Breast epithelium (tissue), 4 donors: Measurements from ENCODE around the gene PGP. TPM values are rescaled to one million over a fixed set of nuclear protein-coding genes. Genes with fewer than 3 reads are reported as not detected.

ENCODE experiments used
- DNase-seq, 2 donors: peaks; one replicate each; pipeline ENCODE4 v3.0.0-alpha.2; 2019; ENCODE audit warnings: low spot score in 2 of 2
- H3K27ac ChIP-seq, 2 donors: fragments of 200-600 bp; sonication (generic) in 1 of 2; one replicate each; pipeline ENCODE4 v1.5.1; 2016 to 2019; ENCODE audit warnings: mild to moderate bottlenecking in 1 of 2
- H3K27me3 ChIP-seq, 2 donors: fragments of 200-600 bp; sonication (generic) in 1 of 2; one replicate each; pipeline versions ENCODE4 v1.5.1 to v1.6.0; 2017 to 2019; ENCODE audit warnings: control low read depth in 1 of 2, mild to moderate bottlenecking in 1 of 2
- H3K36me3 ChIP-seq: fragments of 200-600 bp; one replicate; pipeline ENCODE4 v1.5.1; 2019
- H3K4me1 ChIP-seq, 2 donors: fragments of 200-600 bp; sonication (generic); one replicate each; pipeline ENCODE4 v1.5.1; 2016 to 2019; ENCODE audit warnings: control low read depth in 1 of 2
- H3K4me3 ChIP-seq, 3 donors: fragments of 200-600 bp; sonication (generic); 1 replicate in 2 of 3; 2 replicates in 1 of 3; pipeline ENCODE4 v1.5.1; 2016 to 2019; ENCODE audit warnings: mild to moderate bottlenecking in 3 of 3, moderate library complexity in 2 of 3
- H3K9me3 ChIP-seq, 2 donors: fragments of 200-600 bp; sonication (generic) in 1 of 2; one replicate each; pipeline ENCODE4 v1.5.1; 2016 to 2019; ENCODE audit warnings: control low read depth in 1 of 2
- POLR2A ChIP-seq: fragments of 450-650 bp; IDR thresholded peaks from one replicate; pipeline ENCODE4 v1.6.1; 2016; ENCODE audit warnings: antibody characterized with exemption, mild to moderate bottlenecking, moderate library complexity
- POLR2AphosphoS5 ChIP-seq, 3 donors: sonication (generic); formaldehyde crosslinking; IDR thresholded peaks; one replicate each; pipeline ENCODE4 v1.6.1; 2017; ENCODE audit warnings: antibody characterized with exemption in 3 of 3
- intact Hi-C: fragments of 100-400 bp; cut with DNase I; formaldehyde crosslinking; loops from one replicate; pipeline ENCODE4 v1.15.1; 2023; ENCODE audit warnings: low total_unique reads
- total RNA-seq, 3 donors: library from RNA; depleted of rRNA; stranded (reverse); fragments of >200 nt; gene quantifications; one replicate each; pipeline ENCODE4 v1.1.0, GENCODE V29; 2016
- TF ChIP-seq, protein P1 (sequence below), 3 donors: fragments of 450-650 bp; IDR thresholded peaks; one replicate each; pipeline ENCODE4 v1.5.1; 2016 to 2017; ENCODE audit warnings: antibody characterized with exemption in 3 of 3, mild to moderate bottlenecking in 3 of 3, moderate library complexity in 3 of 3

PGP gene
- total RNA-seq, 3 donors from 2014 or later = 9.1 to 14.7 (median 12.9) TPM

DNA sequence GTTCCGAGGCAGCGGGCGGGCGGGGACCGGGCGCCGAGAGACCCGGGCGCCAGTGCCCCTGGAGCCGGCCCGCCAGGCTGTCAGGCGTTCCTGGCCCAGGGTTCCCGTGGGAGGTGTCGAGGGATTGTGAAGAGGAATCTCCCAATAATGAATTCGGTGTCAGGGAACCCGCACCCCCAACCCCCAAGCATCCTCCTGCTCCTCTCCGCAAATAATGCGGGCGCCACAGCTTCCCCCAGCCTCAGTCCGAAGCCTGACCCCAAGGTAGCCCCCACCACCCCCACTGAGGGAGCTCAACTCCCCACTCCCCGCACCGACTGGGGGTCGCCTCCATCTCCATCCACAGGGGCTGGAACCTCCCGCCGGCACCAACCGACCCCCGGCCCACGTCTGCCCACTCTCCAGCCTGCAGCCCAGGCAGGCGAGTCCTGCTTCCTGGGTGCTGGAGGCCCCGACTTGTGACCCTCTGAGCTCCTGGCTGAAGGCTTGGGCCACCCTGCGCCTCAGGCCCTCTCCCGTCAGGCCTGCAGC, 17.6 kb downstream of the PGP start:
- Histone ChIP-seq H3K4me3 (peak overlapping the region; percentile 7 to 85 (median 44)), H3K4me1 (peaks cover 5 to 14% of the 10 kb centered on the region in 2 donors), H3K27ac (no peak overlapping the region), H3K36me3 (no peaks in the 10 kb centered on the region), H3K9me3 (no peaks in the 10 kb centered on the region), H3K27me3 (no peaks in the 10 kb centered on the region)
- no peak for DNase-seq
- intact Hi-C loops = no loop called here
- no peak for TF ChIP-seq POLR2A
- TF ChIP-seq POLR2AphosphoS5 (IDR thresholded peaks at IDR 0.05) = no peak
- TF ChIP-seq, protein P1, sequence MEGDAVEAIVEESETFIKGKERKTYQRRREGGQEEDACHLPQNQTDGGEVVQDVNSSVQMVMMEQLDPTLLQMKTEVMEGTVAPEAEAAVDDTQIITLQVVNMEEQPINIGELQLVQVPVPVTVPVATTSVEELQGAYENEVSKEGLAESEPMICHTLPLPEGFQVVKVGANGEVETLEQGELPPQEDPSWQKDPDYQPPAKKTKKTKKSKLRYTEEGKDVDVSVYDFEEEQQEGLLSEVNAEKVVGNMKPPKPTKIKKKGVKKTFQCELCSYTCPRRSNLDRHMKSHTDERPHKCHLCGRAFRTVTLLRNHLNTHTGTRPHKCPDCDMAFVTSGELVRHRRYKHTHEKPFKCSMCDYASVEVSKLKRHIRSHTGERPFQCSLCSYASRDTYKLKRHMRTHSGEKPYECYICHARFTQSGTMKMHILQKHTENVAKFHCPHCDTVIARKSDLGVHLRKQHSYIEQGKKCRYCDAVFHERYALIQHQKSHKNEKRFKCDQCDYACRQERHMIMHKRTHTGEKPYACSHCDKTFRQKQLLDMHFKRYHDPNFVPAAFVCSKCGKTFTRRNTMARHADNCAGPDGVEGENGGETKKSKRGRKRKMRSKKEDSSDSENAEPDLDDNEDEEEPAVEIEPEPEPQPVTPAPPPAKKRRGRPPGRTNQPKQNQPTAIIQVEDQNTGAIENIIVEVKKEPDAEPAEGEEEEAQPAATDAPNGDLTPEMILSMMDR (IDR thresholded peaks at IDR 0.05) = no peak

DNA sequence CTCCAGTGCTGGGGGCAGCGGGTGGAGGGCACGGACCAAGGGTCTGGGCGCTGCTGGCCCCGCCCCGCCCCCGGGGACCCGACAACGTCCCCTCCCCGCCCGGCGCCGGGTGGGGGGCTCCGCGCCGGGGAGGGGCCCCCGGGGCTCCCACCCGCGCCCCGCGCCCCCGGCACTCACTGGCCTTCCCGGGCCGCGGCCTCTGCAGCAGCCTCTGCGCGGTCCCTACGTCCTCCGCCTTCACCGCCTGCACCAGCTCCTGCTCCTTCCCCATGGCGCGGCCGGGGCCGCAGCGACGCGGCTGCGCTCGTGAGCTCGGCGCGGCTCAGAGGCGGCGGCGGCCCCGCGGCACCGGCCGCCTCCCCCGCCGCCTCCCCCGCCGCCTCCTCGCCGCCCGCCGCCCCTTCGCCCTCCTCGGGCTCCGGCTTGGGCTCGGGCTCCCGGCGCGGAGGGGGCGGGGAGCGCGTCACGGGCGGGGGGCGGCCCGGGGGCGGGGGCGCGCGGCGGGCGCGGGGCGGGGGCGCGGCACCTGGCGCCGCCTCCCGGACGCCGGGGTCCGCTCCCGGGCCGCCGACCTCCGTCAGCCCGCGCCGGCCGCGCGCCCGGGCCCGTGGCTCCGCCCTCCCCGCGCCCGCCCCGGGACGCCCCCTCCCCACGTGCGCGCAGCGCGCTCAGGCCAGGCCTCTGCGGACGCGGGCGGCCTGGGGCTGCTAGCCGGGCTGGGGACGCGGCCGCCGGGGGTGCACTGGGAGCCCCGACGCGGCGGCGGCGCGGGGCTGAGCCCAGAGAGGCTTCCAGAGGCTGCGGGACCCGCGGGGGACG, 18.3 kb downstream of the PGP start, which contains the start of gene CASKIN1:
TSS of gene CASKIN1 (minus strand) at position 444 of the 819 bp plus-strand sequence. CDS start at position 271, 173 bp downstream.
- TF ChIP-seq POLR2AphosphoS5 (IDR thresholded peaks at IDR 0.05) (no peak), POLR2A (no peak)
- Histone ChIP-seq H3K27me3 (no peaks in the 10 kb centered on the region), H3K4me1 (peaks cover 5 to 14% of the 10 kb centered on the region in 2 donors), H3K4me3 (peak within 1 kb of the TSS; percentile 18 to 85 (median 60)), H3K9me3 (no peaks in the 10 kb centered on the region), H3K27ac (no peak within 1 kb of the TSS), H3K36me3 (no peaks in the 10 kb centered on the region)
- DNase-seq = no peak
- intact Hi-C loops = no loop called here

DNA sequence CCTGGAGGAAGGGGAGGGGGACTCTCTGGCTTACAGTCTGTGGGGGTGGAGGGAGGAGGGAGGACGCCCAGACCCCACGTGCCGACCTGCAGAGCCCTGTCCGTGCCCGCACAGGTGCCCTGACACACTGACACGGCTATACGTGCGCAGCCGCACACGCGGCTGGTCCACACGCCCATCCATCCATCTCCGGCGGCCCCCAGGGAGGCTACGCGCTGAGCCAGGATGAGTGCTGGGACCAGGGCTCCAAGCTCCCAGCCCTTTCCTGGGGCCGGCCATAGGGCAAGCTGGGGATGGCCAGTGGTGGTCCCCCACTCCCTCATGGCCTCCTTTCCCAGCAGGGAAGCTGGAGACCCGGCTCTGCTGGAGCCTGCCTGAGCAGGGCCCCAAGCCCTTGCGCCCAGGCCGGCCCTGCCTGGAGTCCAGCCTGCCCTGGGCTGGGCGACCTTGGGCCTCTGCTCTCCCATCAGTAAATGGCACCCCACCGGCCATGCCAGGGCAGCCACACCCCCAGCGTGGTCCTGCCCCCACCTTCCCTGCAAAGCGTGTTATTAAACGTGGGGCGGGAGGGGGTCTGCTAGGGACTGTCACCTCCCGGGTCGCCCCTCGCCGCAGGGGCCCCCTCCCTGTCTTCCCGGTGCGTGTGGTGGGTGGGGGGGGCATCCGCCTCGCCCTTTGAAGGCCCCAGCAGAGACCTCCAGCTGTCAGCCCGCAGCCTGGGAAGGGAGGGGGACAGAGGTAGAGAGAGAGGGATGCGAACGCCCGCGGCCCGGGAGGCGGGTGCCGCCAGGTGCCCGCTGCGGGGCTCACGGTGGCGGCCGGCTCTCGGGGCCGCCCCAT, 19.1 kb downstream of the PGP start:
- peak overlapping the region; percentile 18 to 85 (median 60) for H3K4me3 ChIP-seq
- H3K36me3 ChIP-seq = no peaks in the 10 kb centered on the region
- DNase-seq = no peak
- no peaks in the 10 kb centered on the region for H3K27me3 ChIP-seq
- no peaks in the 10 kb centered on the region for H3K9me3 ChIP-seq
- intact Hi-C loops = no loop called here
- TF ChIP-seq, protein P1 (IDR thresholded peaks at IDR 0.05) = no peak
- TF ChIP-seq POLR2AphosphoS5 (IDR thresholded peaks at IDR 0.05) (no peak), POLR2A (no peak)
- no peak overlapping the region for H3K27ac ChIP-seq
- peaks cover 5 to 14% of the 10 kb centered on the region in 2 donors for H3K4me1 ChIP-seq

DNA sequence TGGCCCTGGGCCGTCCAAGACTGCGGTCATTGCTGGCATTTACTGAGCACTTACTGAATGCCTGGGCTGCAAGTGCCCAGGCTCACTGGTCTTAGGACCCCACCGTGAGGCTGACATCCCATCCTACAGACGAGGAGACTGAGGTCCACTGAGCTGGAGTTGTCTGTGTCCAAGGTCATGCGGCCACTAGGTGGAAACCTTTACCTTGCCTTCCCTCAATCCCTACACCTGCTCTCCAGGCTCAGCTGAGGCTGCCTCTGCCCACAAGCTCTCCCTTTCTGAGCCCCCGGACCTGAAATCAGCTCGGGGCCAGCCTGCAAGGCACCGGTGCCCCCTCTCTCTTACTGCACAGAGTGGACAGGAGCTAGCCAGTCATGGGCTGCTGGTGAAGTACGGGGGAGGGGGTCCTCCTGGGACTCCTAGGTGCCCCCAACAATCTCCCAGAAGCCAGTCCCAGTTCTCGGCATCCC, 19.8 kb downstream of the PGP start:
- Histone ChIP-seq H3K36me3 (no peaks in the 10 kb centered on the region), H3K27ac (no peak overlapping the region), H3K4me1 (peaks cover 5 to 14% of the 10 kb centered on the region in 2 donors), H3K4me3 (peak overlapping the region in 2 of 3 donors; percentile 60 to 85), H3K9me3 (no peaks in the 10 kb centered on the region), H3K27me3 (no peaks in the 10 kb centered on the region)
- intact Hi-C loops = no loop called here
- no peak for TF ChIP-seq POLR2A
- TF ChIP-seq POLR2AphosphoS5 (IDR thresholded peaks at IDR 0.05) = no peak
- TF ChIP-seq, protein P1 (IDR thresholded peaks at IDR 0.05) = peak; percentile 6 to 70 (median 41)
- peak in 1 of 2 donors; percentile 56 for DNase-seq

DNA sequence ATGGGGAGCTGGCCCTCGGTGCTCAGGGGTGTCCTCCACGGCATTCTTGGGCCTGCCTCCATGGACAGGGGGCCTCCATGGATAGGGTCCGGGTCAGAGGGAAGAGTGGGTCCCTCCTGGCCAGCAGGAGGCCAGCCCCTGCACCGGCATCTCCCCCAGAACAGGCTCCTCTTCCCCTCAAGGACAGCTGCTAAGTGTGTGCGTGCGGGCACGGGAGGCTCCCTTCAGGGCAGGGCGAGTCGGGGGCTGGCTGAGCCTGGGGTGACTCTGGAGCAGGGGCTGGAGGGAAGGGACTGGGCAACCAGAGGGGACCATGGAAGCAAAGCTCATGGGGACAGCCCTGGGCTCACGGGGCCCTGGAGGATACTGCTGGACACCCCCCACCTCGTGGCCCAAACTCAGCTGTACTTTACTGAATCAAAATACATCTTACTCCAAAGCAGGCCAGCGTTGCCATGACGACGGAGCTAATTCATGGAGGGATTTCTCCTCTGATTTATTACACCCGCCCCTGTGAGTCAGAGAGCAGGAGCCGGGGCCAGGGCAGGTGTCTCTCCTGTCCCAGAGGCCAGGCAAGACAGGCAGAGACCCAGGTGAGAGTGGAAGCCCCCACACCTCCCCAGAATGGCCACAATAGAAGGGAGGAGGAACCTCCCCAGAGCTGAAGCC, 20.3 kb downstream of the PGP start:
- Histone ChIP-seq H3K4me3 (no peak overlapping the region), H3K27ac (no peak overlapping the region), H3K4me1 (peaks cover 5 to 14% of the 10 kb centered on the region in 2 donors), H3K27me3 (no peaks in the 10 kb centered on the region), H3K36me3 (no peaks in the 10 kb centered on the region), H3K9me3 (no peaks in the 10 kb centered on the region)
- TF ChIP-seq, protein P1 (IDR thresholded peaks at IDR 0.05) = no peak
- no peak for TF ChIP-seq POLR2A
- no peak for TF ChIP-seq POLR2AphosphoS5 (IDR thresholded peaks at IDR 0.05)
- intact Hi-C loops = no loop called here
- no peak for DNase-seq
